ENCODE results near the gene ENTR1.

The ENTR1 gene

DNA sequence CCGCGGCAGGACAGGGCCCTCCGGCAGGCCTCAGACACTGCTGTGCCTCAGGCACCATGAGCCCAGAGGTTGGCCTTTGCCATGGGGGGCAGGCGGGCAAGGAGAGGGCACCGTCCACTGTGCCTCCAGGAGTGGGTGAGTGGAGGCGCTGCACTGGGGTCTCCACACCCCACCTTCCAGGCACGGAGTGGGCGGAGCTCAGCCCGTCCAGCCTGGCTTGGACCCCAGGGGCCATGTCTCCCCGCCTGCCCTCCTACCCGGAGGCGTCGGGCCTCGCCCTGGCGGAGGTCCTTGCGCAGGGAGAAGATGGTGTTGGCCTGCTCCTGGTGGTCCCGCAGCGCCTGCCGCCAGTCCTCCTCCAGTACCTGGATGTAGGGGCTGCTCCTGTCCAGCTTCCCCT lies 40.4 kb downstream of the ENTR1 start:
- Histone ChIP-seq H3K27me3 (replicated peaks; ENCODE audit: control insufficient read depth, insufficient read depth, low read length) (no peaks in the 10 kb centered on the region), H3K36me3 (ENCODE audit: control insufficient read depth, insufficient read depth, low read length) (no peaks in the 10 kb centered on the region; the same call in 1 of the 2 replicates), H3K4me3 (replicated peaks; ENCODE audit: low read depth, low read length) (no peak overlapping the region)
- DNase-seq (ENCODE audit: extremely low read depth, insufficient read length) = no peak
- TF ChIP-seq, protein P1, sequence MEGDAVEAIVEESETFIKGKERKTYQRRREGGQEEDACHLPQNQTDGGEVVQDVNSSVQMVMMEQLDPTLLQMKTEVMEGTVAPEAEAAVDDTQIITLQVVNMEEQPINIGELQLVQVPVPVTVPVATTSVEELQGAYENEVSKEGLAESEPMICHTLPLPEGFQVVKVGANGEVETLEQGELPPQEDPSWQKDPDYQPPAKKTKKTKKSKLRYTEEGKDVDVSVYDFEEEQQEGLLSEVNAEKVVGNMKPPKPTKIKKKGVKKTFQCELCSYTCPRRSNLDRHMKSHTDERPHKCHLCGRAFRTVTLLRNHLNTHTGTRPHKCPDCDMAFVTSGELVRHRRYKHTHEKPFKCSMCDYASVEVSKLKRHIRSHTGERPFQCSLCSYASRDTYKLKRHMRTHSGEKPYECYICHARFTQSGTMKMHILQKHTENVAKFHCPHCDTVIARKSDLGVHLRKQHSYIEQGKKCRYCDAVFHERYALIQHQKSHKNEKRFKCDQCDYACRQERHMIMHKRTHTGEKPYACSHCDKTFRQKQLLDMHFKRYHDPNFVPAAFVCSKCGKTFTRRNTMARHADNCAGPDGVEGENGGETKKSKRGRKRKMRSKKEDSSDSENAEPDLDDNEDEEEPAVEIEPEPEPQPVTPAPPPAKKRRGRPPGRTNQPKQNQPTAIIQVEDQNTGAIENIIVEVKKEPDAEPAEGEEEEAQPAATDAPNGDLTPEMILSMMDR (IDR thresholded peaks at IDR 0.05; ENCODE audit: insufficient read depth, low read length, poor library complexity, severe bottlenecking) = no peak

DNA sequence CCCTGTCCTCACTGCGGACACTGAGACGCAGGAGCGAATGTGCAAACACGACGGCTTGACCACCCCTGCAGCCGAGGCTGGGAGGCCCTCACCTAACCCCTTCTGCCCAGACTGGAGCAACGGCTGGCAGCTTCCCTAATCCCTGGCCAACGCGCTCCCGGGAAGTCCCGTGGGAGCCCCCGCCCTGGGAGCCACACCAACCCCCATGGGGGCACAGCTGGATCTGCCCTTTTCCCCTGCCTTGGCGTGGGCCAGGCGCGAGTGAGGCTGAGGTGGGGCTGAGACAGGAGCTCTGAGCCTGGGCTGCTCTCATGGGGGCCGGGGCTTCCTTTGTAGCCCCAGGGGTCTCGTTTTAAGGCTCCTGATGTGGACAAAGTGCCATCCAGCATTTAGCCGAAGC lies 42.2 kb downstream of the ENTR1 start:
- no peak overlapping the region for H3K4me3 ChIP-seq (replicated peaks; ENCODE audit: low read depth, low read length)
- no peaks in the 10 kb centered on the region for H3K27me3 ChIP-seq (replicated peaks; ENCODE audit: control insufficient read depth, insufficient read depth, low read length)
- TF ChIP-seq, protein P1 (IDR thresholded peaks at IDR 0.05; ENCODE audit: insufficient read depth, low read length, poor library complexity, severe bottlenecking) = no peak
- no peak for DNase-seq (ENCODE audit: extremely low read depth, insufficient read length)
- H3K36me3 ChIP-seq (ENCODE audit: control insufficient read depth, insufficient read depth, low read length) = no peaks in the 10 kb centered on the region; the same call in 1 of the 2 replicates

DNA sequence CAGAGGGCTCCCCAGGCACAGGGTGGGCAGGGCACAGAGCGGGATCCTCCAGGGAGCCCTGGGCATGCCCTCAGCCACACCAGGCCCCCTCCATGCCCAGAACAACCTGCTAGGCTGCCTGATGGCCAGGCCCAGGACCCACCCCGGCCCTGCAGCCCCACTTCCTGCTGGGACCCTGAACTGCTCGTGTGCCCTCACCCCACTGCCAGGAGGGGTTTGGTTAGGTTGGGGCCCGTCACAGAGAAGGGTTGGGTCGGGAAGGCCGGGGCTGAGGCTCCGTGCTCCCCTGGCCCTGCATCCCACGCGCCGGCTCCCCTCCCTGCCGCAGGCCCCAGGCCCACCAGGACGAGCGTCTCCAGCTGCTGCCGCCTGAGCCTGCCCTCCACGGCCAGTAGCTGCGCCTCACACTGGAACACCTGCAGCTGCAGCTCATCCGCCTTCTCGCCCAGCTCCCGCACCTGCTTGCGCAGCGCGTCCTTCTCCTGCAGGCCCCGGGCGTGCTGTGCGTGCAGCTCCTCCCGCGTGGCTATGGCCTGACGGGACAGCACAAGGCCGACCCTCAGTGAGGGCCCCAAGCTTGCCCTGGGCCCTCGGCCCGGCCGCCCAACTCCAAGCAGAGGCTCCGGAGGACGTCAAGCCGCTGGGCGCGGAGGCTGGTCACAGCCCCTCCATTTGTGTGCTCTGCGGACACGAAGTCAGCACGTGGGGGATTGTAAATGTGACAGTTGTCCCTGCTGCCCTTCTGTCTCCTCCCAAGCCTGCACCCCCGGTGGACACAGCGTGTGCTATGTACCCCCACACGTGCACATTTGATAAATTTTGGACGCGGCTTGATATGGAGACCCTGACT lies 42.9 kb downstream of the ENTR1 start:
- TF ChIP-seq, protein P1 (IDR thresholded peaks at IDR 0.05; ENCODE audit: insufficient read depth, low read length, poor library complexity, severe bottlenecking) = no peak
- no peaks in the 10 kb centered on the region for H3K27me3 ChIP-seq (replicated peaks; ENCODE audit: control insufficient read depth, insufficient read depth, low read length)
- no peaks in the 10 kb centered on the region; the same call in 1 of the 2 replicates for H3K36me3 ChIP-seq (ENCODE audit: control insufficient read depth, insufficient read depth, low read length)
- H3K4me3 ChIP-seq (replicated peaks; ENCODE audit: low read depth, low read length) = no peak overlapping the region
- no peak for DNase-seq (ENCODE audit: extremely low read depth, insufficient read length)

DNA sequence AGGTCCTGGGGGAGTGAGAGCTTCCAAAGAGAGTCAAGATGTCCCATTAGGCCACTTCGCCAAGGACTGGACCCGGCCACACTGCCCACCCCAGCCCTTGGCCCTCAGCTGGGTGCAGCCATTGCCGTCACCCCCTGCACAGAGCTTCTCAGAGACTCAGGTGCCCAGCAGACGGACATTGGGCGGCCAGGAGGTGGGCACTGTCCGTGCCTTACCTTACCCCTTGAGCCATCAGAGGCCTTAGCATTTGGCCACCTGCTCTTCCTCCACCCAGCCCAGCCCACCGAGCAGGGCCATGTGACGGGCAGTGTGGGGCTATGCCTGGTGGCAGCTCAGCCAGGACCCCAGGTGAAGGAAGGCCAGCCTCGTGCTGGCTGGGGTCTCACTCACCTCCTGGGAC lies 43.6 kb downstream of the ENTR1 start:
- Histone ChIP-seq H3K36me3 (ENCODE audit: control insufficient read depth, insufficient read depth, low read length) (no peaks in the 10 kb centered on the region; the same call in 1 of the 2 replicates), H3K27me3 (replicated peaks; ENCODE audit: control insufficient read depth, insufficient read depth, low read length) (no peaks in the 10 kb centered on the region), H3K4me3 (replicated peaks; ENCODE audit: low read depth, low read length) (no peak overlapping the region)
- DNase-seq (ENCODE audit: extremely low read depth, insufficient read length) = no peak
- TF ChIP-seq, protein P1 (IDR thresholded peaks at IDR 0.05; ENCODE audit: insufficient read depth, low read length, poor library complexity, severe bottlenecking) = no peak

DNA sequence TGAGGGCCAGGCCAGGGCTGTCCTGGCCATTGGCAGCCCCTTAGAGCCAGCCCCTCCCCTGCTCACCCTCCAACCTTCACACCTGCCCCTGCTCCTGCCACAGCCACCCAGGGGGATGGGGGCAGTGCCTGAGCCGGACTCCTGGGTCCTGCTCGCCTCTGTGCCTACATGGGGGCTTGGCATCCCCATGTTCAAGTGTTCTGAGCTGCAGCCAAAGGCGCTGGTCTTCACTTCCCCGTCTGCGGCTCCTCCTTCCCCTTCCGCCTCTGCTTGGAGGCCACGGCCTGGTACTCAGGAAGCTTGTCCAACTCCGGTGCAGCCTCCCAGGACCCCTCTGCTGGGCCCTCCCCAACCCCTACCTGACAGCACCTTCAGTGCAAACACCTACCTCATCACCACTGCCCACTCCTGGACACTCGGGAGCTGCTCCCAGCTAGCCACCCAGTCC lies 44.6 kb downstream of the ENTR1 start:
- no peak for DNase-seq (ENCODE audit: extremely low read depth, insufficient read length)
- TF ChIP-seq, protein P1 (IDR thresholded peaks at IDR 0.05; ENCODE audit: insufficient read depth, low read length, poor library complexity, severe bottlenecking) = no peak
- Histone ChIP-seq H3K36me3 (ENCODE audit: control insufficient read depth, insufficient read depth, low read length) (no peaks in the 10 kb centered on the region; the same call in 1 of the 2 replicates), H3K27me3 (replicated peaks; ENCODE audit: control insufficient read depth, insufficient read depth, low read length) (no peaks in the 10 kb centered on the region), H3K4me3 (replicated peaks; ENCODE audit: low read depth, low read length) (no peak overlapping the region)
